ENCODE results near the gene ANTXR1. TPM values are rescaled to one million over a fixed set of nuclear protein-coding genes. Genes with fewer than 3 reads are reported as not detected.

The ANTXR1 gene
- total and polyA plus RNA-seq, 2 of the 8 experiments (the other 6 are each of a cell fraction or from before 2014, with no cell fraction given) = 15.8 to 44.3 TPM

- H3K4ac ChIP-seq (replicated peaks; ENCODE audit: insufficient read length, low read depth, low read length) = no peak overlapping the region
- H3K23ac ChIP-seq (ENCODE audit: insufficient read length) = no peak overlapping the region
- H3K23me2 ChIP-seq (ENCODE audit: low read depth, low read length) = no peaks in the 10 kb centered on the region
- no peak overlapping the region for H3K9ac ChIP-seq (replicated peaks in 1 of 4; ENCODE audit: extremely low read depth in 1 of 4, low read depth in 3 of 4, low read length in 3 of 4)
- H4K91ac ChIP-seq (replicated peaks; ENCODE audit: insufficient read length, low read length) = no peak overlapping the region
- H3K9me3 ChIP-seq (ENCODE audit: insufficient read depth in 2 of 2, low read depth in 1 of 2, low read length in 1 of 2) = no peaks in the 10 kb centered on the region
- ChIA-PET POLR2A (ENCODE audit: partially characterized antibody) (no interaction called here), CTCF (ENCODE audit: partially characterized antibody) (interaction anchor here (0.7 to 1.2 kb wide), 3 partner anchors 64 to 192 kb away, joined by 3 to 5 read pairs (median 4); no protein-coding TSS in a partner anchor)
- no peak overlapping the region for H3K4me2 ChIP-seq (ENCODE audit: insufficient read depth in 1 of 2, low read depth in 2 of 2, low read length in 2 of 2)
- H2BK120ac ChIP-seq (replicated peaks; ENCODE audit: low read depth, low read length) = no peak overlapping the region
- no peak for DNase-seq (ENCODE audit: low read depth in 1 of 2, low spot score in 2 of 2)
- H2BK15ac ChIP-seq (ENCODE audit: low read length) = no peak overlapping the region
- H2BK12ac ChIP-seq (ENCODE audit: low read depth, low read length) = no peak overlapping the region
- H3K27me3 ChIP-seq (replicated peaks in 1 of 4; ENCODE audit: control insufficient read depth in 3 of 4, extremely low read depth in 1 of 4, insufficient read depth in 3 of 4, low read length in 3 of 4) = no peaks in the 10 kb centered on the region
- H4K20me1 ChIP-seq (replicated peaks in 1 of 2; ENCODE audit: control insufficient read depth in 1 of 2, insufficient read depth in 2 of 2, low read length in 2 of 2) = no peaks in the 10 kb centered on the region
- no peak overlapping the region for H3K18ac ChIP-seq (ENCODE audit: extremely low read depth, low read length)
- H3K27ac ChIP-seq (ENCODE audit: low read depth, low read length) = no peak overlapping the region
- H3K79me1 ChIP-seq (ENCODE audit: low read depth, low read length) = no peaks in the 10 kb centered on the region
- no peak overlapping the region for H3K14ac ChIP-seq (ENCODE audit: insufficient read length)
- FAIRE-seq = no peak
- H4K8ac ChIP-seq (ENCODE audit: extremely low read depth, insufficient read depth, low read length) = no peak overlapping the region
- H2AFZ ChIP-seq (ENCODE audit: low read length) = no peak overlapping the region
- no peaks in the 10 kb centered on the region for H3K79me2 ChIP-seq (ENCODE audit: control insufficient read depth in 1 of 2, insufficient read depth in 2 of 2, low read length in 2 of 2)
- no peak overlapping the region for H3K4me3 ChIP-seq (ENCODE audit: extremely low read depth in 1 of 4, insufficient read depth in 2 of 4, low read depth in 3 of 4, low read length in 4 of 4)
- H3K56ac ChIP-seq (replicated peaks; ENCODE audit: insufficient read length, low read depth, low read length) = no peak overlapping the region
- no peaks in the 10 kb centered on the region for H3K36me3 ChIP-seq (ENCODE audit: control insufficient read depth in 2 of 4, insufficient read depth in 4 of 4, low read length in 3 of 4)
- no peak overlapping the region for H2BK20ac ChIP-seq (ENCODE audit: low read length)
- 33% methylated on average over 1 of the region's 1 CpG; no CpG with 5 or more reads in 1 of the 2 experiments for WGBS, 2 experiments (ENCODE audit: extremely low coverage in 1 of 2, insufficient coverage in 1 of 2, insufficient read length in 1 of 2, insufficient replicate concordance in 2 of 2, low coverage in 1 of 2, low lambda C conversion rate in 2 of 2, missing lambda C conversion rate in 1 of 2)
- H2AK5ac ChIP-seq (ENCODE audit: low read depth, low read length) = no peak overlapping the region
- peaks cover 0 to 11% (median 7%) of the 10 kb centered on the region in 4 experiments; a peak in 5 of 7 replicates for H3K4me1 ChIP-seq (replicated peaks in 1 of 4; ENCODE audit: control insufficient read depth in 3 of 4, insufficient read depth in 4 of 4, low read length in 3 of 4)
- H2BK5ac ChIP-seq (ENCODE audit: low read depth, low read length) = no peak overlapping the region
- H4K5ac ChIP-seq (ENCODE audit: insufficient read length, low read depth, low read length) = no peak overlapping the region
- TF ChIP-seq CTBP2 (IDR thresholded peaks at IDR 0.05; ENCODE audit: borderline replicate concordance, insufficient read depth, insufficient read length, low read length) (no peak), RAD21 (IDR thresholded peaks at IDR 0.05 in 1 of 2, conservative IDR thresholded peaks at IDR 0.05 in 1 of 2; ENCODE audit: low read depth in 2 of 2, low read length in 2 of 2) (no peak), SIRT6 (IDR thresholded peaks at IDR 0.05; ENCODE audit: low read length) (no peak), RXRA (IDR thresholded peaks at IDR 0.05; ENCODE audit: insufficient read depth, low read depth, low read length) (no peak), KDM5A (IDR thresholded peaks at IDR 0.05; ENCODE audit: low read length) (no peak), POU5F1 (IDR thresholded peaks at IDR 0.05; ENCODE audit: low read depth, low read length) (no peak), EP300 (IDR thresholded peaks at IDR 0.05; ENCODE audit: borderline replicate concordance in 1 of 2, low read depth in 2 of 2, low read length in 2 of 2) (no peak), ZNF274 (IDR thresholded peaks at IDR 0.05; ENCODE audit: borderline replicate concordance, extremely low read depth, low read length) (no peak), TAF7 (optimal IDR thresholded peaks at IDR 0.05; ENCODE audit: borderline replicate concordance, low read depth, low read length) (no peak), CTCF (IDR thresholded peaks at IDR 0.05; ENCODE audit: control extremely low read depth in 1 of 3, insufficient read depth in 1 of 3, low read depth in 1 of 3, low read length in 3 of 3) (no peak)
Observed at GRCh38 chr2:69114534-69114933, 101.6 kb downstream of the ANTXR1 start.

Data from H1 (cell line).